H9 (cell line): ENCODE measurements around the gene CAPN14. TPM values are rescaled to one million over a fixed set of nuclear protein-coding genes. Genes with fewer than 3 reads are reported as not detected.

Experiments used
- DNase-seq: peaks from one replicate; pipeline ENCODE4 v3.0.0-alpha.2; 2017
- H2AFZ ChIP-seq: one replicate; pipeline ENCODE4 v1.6.1; 2013; ENCODE audit warnings: mild to moderate bottlenecking, low read length, control low read depth, moderate library complexity
- H2AK5ac ChIP-seq: 2 replicates; pipeline ENCODE4 v1.6.1; 2013; ENCODE audit warnings: low read length, control low read depth, mixed read lengths; ENCODE audit not compliant: insufficient read length
- H2BK120ac ChIP-seq: one replicate; pipeline ENCODE4 v1.6.1; 2013; ENCODE audit warnings: low read depth, mild to moderate bottlenecking, low read length, control low read depth, inconsistent platforms; ENCODE audit not compliant: poor library complexity, severe bottlenecking
- H2BK12ac ChIP-seq: 2 replicates; pipeline ENCODE4 v1.6.1; 2013; ENCODE audit warnings: low read length, control low read depth, mixed read lengths, low read depth; ENCODE audit not compliant: insufficient read length
- H2BK15ac ChIP-seq: 2 replicates; pipeline ENCODE4 v1.6.1; 2013; ENCODE audit warnings: low read depth, low read length, control low read depth
- H2BK20ac ChIP-seq: one replicate; pipeline ENCODE4 v1.6.1; 2013; ENCODE audit warnings: low read depth, mild to moderate bottlenecking, low read length, control low read depth, inconsistent platforms; ENCODE audit not compliant: poor library complexity, severe bottlenecking
- H2BK5ac ChIP-seq: 2 replicates; pipeline ENCODE4 v1.6.1; 2013; ENCODE audit warnings: low read length, control low read depth, mixed read lengths; ENCODE audit not compliant: insufficient read length
- H3K14ac ChIP-seq: 2 replicates; pipeline ENCODE4 v1.6.1; 2013; ENCODE audit warnings: low read length, control low read depth; ENCODE audit not compliant: insufficient read depth
- H3K18ac ChIP-seq: 2 replicates; pipeline ENCODE4 v1.6.1; 2013; ENCODE audit warnings: low read depth, mild to moderate bottlenecking, mixed read lengths, low read length, control low read depth; ENCODE audit not compliant: insufficient read length
- H3K23ac ChIP-seq: 2 replicates; pipeline ENCODE4 v1.6.1; 2013; ENCODE audit warnings: low read length, control low read depth, mixed read lengths, low read depth; ENCODE audit not compliant: insufficient read length
- H3K23me2 ChIP-seq: 2 replicates; pipeline ENCODE4 v1.6.1; 2013; ENCODE audit warnings: low read depth, mild to moderate bottlenecking, mixed read lengths, low read length, control low read depth; ENCODE audit not compliant: insufficient read length, poor library complexity, severe bottlenecking
- H3K27ac ChIP-seq: 2 replicates; pipeline ENCODE4 v1.5.1; 2013; ENCODE audit warnings: low read length, control low read depth, mixed read lengths, low read depth; ENCODE audit not compliant: insufficient read length
- H3K27me3 ChIP-seq: 2 replicates; pipeline ENCODE4 v1.6.1; 2013; ENCODE audit warnings: low read length, control low read depth, inconsistent platforms; ENCODE audit not compliant: insufficient read depth
- H3K4ac ChIP-seq: 2 replicates; pipeline ENCODE4 v1.6.1; 2013; ENCODE audit warnings: low read depth, mild to moderate bottlenecking, control low read depth, inconsistent platforms, low read length, moderate library complexity
- H3K4me1 ChIP-seq: 2 replicates; pipeline ENCODE4 v1.6.1; 2013; ENCODE audit warnings: low read length, control low read depth, inconsistent platforms; ENCODE audit not compliant: insufficient read depth
- H3K4me2 ChIP-seq: 2 replicates; pipeline ENCODE4 v1.6.1; 2013; ENCODE audit warnings: low read length, control low read depth, mixed read lengths; ENCODE audit not compliant: insufficient read length, insufficient read depth
- H3K56ac ChIP-seq: 2 replicates; pipeline ENCODE4 v1.6.1; 2013; ENCODE audit warnings: low read depth, mild to moderate bottlenecking, mixed read lengths, low read length, control low read depth; ENCODE audit not compliant: insufficient read length
- H3K79me1 ChIP-seq: 2 replicates; pipeline ENCODE4 v1.6.1; 2013; ENCODE audit warnings: low read depth, mild to moderate bottlenecking, moderate library complexity, low read length, control low read depth, inconsistent platforms; ENCODE audit not compliant: insufficient read depth, poor library complexity, severe bottlenecking
- H3K79me2 ChIP-seq: 2 replicates; pipeline ENCODE4 v1.6.1; 2013; ENCODE audit warnings: low read length, control low read depth, inconsistent platforms; ENCODE audit not compliant: insufficient read depth
- H3K9ac ChIP-seq: 2 replicates; pipeline ENCODE4 v1.6.1; 2013; ENCODE audit warnings: low read length, control low read depth, mixed read lengths; ENCODE audit not compliant: insufficient read length; ENCODE audit errors: extremely low read depth
- H3K9me3 ChIP-seq: one replicate; pipeline ENCODE4 v1.6.1; 2013; ENCODE audit warnings: low read depth, low read length, inconsistent platforms; ENCODE audit not compliant: control insufficient read depth
- H3T11ph ChIP-seq: one replicate; pipeline ENCODE4 v1.6.1; 2013; ENCODE audit warnings: mild to moderate bottlenecking, low read length, control low read depth, inconsistent platforms
- H4K20me1 ChIP-seq: one replicate; pipeline ENCODE4 v1.6.1; 2013; ENCODE audit not compliant: control insufficient read depth, insufficient read length, insufficient read depth
- H4K5ac ChIP-seq: 2 replicates; pipeline ENCODE4 v1.6.1; 2013; ENCODE audit warnings: low read depth, mild to moderate bottlenecking, mixed read lengths, low read length, control low read depth; ENCODE audit not compliant: insufficient read length
- H4K8ac ChIP-seq: replicated peaks from 2 replicates; pipeline ENCODE4 v1.6.1; 2013; ENCODE audit warnings: low read length, control low read depth, mixed read lengths, low read depth; ENCODE audit not compliant: insufficient read length
- H4K91ac ChIP-seq: 2 replicates; pipeline ENCODE4 v1.6.1; 2013; ENCODE audit warnings: low read depth, mild to moderate bottlenecking, moderate library complexity, mixed read lengths, low read length, control low read depth; ENCODE audit not compliant: insufficient read length
- H3K27ac Mint-ChIP-seq, 3 experiments: 2 replicates in 2 of 3; 3 replicates in 1 of 3; pipeline ENCODE4 v1.8.0; 2020 to 2021; ENCODE audit warnings: mixed read lengths in 3 of 3, mild to moderate bottlenecking in 1 of 3, moderate library complexity in 1 of 3
- H3K27me3 Mint-ChIP-seq: 2 replicates; pipeline ENCODE4 v1.8.0; 2021; ENCODE audit warnings: low read depth, mild to moderate bottlenecking, moderate library complexity, mixed read lengths
- H3K36me3 Mint-ChIP-seq, 3 experiments: 2 replicates in 2 of 3; 3 replicates in 1 of 3; pipeline ENCODE4 v1.8.0; 2020 to 2021; ENCODE audit warnings: low read depth in 3 of 3, mixed read lengths in 3 of 3; ENCODE audit not compliant: insufficient read depth in 1 of 3
- H3K4me1 Mint-ChIP-seq, 2 experiments: 2 replicates each; pipeline ENCODE4 v1.8.0; 2020; ENCODE audit warnings: mixed read lengths in 2 of 2
- H3K4me3 Mint-ChIP-seq, 2 experiments: 2 replicates in 1 of 2; 3 replicates in 1 of 2; pipeline ENCODE4 v1.8.0; 2020 to 2021; ENCODE audit warnings: mild to moderate bottlenecking in 2 of 2, mixed read lengths in 2 of 2, moderate library complexity in 1 of 2
- H3K9me3 Mint-ChIP-seq, 2 experiments: 2 replicates in 1 of 2; 3 replicates in 1 of 2; pipeline ENCODE4 v1.8.0; 2020; ENCODE audit warnings: mild to moderate bottlenecking in 2 of 2, mixed read lengths in 2 of 2, moderate library complexity in 1 of 2
- CTCF ChIP-seq: fragments of 200-600 bp; sonication (generic); conservative IDR thresholded peaks from 3 replicates; pipeline ENCODE4 v1.8.0; 2021; ENCODE audit warnings: antibody characterized with exemption, mild to moderate bottlenecking
- WGBS: extraction: QIAGEN DNeasy Blood & Tissue Kit; methylation state at CpG from one replicate; pipeline ENCODE4 v1.1.7; 2013; ENCODE audit warnings: missing lambda C conversion rate, low lambda C conversion rate, mixed read lengths; ENCODE audit not compliant: insufficient read length; ENCODE audit errors: extremely low coverage; 5-methylcytosine and 5-hydroxymethylcytosine counted together
- total RNA-seq: library from RNA; stranded (reverse); gene quantifications from 2 replicates; pipeline ENCODE4 v1.2.1, GENCODE V29; 2021

Gene CAPN14
- total RNA-seq, 1 experiment from 2014 or later, result 0.09 TPM

DNA sequence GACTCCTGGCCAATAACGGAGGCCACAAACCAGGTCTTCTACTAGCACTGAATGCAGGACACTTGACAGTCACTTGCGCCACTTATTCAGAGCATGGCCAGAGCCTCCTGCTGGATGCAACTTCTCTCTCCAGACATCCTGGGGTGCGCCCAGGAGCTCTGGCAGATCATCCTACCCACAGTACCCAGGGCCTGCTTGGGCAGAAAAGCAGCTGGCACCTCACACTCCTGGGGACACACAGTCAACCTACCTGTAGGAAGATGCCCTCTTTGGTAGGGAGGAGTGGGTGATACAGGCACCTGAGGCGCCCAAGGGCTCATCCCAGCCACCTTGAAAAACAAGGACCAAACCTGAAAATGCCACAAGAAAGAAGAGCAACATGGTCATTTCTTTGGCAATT, 92.4 kb downstream of the CAPN14 start:
- peaks cover 3% of the 10 kb centered on the region for H4K20me1 ChIP-seq
- no peaks in the 10 kb centered on the region for H3K23me2 ChIP-seq
- no peaks in the 10 kb centered on the region for H3K36me3 Mint-ChIP-seq
- H3K4me2 ChIP-seq, result no peak overlapping the region
- no peak overlapping the region for H3K4ac ChIP-seq
- no peak for DNase-seq
- H2BK120ac ChIP-seq, result no peak overlapping the region
- no peak overlapping the region for H4K8ac ChIP-seq
- H3K4me1 ChIP-seq, result no peaks in the 10 kb centered on the region; the same call in 1 of the 2 replicates
- no peaks in the 10 kb centered on the region; the same call in none of the 2 replicates for H3K27me3 Mint-ChIP-seq
- H2AK5ac ChIP-seq, result no peak overlapping the region
- H4K5ac ChIP-seq, result no peak overlapping the region
- no peak overlapping the region for H2BK15ac ChIP-seq
- H3K23ac ChIP-seq, result no peak overlapping the region
- H3K9me3 ChIP-seq, result no peaks in the 10 kb centered on the region
- no peak overlapping the region for H3K27ac ChIP-seq
- H3K27me3 ChIP-seq, result no peaks in the 10 kb centered on the region
- no peak overlapping the region for H3K18ac ChIP-seq
- no peak overlapping the region for H4K91ac ChIP-seq
- no peak overlapping the region for H3K4me3 Mint-ChIP-seq
- H2BK5ac ChIP-seq, result no peak overlapping the region
- H2BK12ac ChIP-seq, result no peak overlapping the region
- no CpG with 5 or more reads among the region's 4 CpGs for whole genome bisulfite sequencing
- H3K4me1 Mint-ChIP-seq, result peaks cover 7 to 9% of the 10 kb centered on the region in 2 experiments
- H2BK20ac ChIP-seq, result no peak overlapping the region
- H3K9ac ChIP-seq, result no peak overlapping the region
- H3K79me1 ChIP-seq, result no peaks in the 10 kb centered on the region
- H3K56ac ChIP-seq, result no peak overlapping the region
- no peak for TF ChIP-seq CTCF
- H3T11ph ChIP-seq, result no peak overlapping the region
- no peak overlapping the region for H2AFZ ChIP-seq
- no peaks in the 10 kb centered on the region for H3K79me2 ChIP-seq
- no peaks in the 10 kb centered on the region; a peak in 1 of 5 replicates for H3K9me3 Mint-ChIP-seq
- H3K14ac ChIP-seq, result no peak overlapping the region
- H3K27ac Mint-ChIP-seq, result no peak overlapping the region

Other genes with a start within 250 kb of the CAPN14 start
- 2.4 and 2.7 TPM in 2 replicates for gene GALNT14, start 79.1 kb downstream of the CAPN14 start, total RNA-seq
- gene EHD3, start 16.6 kb upstream of the CAPN14 start, total RNA-seq, result 8.3 TPM in 2 replicates
- 1.4 and 1.6 TPM in 2 replicates for gene XDH, start 197.2 kb upstream of the CAPN14 start, total RNA-seq